GM19463 (cell line): ENCODE measurements around the gene FAM234B.

Experiments
- ATAC-seq: cut with Tn5 transposase; IDR thresholded peaks from one replicate; pipeline ENCODE4 v1.9.1; 2021; ENCODE audit warnings: mild to moderate bottlenecking, moderate library complexity; ENCODE audit not compliant: unreplicated experiment

FAM234B gene, protein sequence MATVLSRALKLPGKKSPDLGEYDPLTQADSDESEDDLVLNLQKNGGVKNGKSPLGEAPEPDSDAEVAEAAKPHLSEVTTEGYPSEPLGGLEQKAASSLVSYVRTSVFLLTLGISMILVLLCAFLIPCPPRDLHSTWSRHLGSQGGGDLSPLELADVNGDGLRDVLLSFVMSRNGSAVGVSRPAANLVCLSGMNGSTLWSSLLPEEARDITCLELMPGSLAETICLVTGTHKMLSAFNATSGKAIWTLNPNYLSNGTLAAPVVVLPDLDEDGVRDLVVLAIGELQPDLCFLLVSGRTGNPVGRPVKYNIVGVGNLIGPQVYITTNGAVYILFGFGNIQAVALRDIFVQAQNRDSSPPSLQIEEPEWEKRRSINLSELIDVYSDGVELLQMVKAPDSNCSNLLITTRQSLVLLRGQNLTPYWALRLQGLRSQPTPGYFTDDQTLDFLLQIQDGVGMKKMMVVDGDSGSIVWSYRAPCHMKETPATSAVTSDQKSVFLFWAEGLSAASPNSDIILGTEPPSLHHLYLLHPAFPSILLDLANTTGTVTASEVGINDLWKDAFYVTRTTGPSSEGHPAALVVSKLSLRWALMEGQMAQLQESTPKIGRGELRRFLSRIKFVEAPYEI

DNA sequence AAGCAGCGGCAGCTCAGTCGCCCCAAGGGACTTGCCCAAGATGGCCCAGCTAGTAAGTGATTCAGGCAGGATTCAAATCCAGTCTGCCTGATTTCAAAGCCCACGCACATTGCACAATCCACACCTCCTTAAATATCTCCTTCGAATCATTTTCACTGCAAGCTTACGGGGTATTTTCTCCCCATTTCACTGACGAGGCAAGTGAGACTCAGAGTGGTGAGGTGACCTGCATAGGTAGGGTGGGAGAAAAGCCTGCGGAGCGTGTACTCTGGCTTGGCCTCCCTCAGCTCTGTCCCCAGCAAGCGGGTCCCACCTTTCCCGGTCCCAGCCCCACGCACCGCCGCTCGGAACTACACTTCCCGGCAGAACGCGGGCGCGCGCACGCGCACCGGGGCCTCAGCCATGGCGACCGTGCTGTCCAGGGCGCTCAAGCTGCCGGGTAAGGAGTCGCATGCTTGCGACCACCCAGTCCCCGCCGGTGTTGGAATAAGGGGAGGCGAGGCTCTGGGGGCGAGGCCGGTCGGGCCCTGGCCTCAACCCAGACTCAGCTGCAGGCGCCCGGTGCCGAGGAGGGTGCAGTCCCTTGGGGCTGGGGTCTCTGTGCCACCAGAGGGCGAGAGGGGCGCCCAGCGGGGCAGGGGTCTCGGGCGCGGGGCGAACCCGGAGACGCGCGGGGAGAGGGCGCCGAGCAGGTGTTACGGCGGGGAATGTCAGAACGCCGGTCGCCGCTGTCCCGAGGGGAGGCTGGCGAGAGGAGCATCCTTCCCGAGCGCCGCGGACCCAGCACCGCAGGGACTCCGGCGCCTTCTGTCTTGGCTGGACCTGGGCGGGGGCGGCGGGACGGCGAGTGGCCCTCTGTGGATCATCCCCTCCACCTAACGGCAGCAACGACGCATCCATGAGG, at the start of gene FAM234B:
TSS of gene FAM234B (plus strand) at position 380 of the 904 bp plus-strand sequence. CDS start at position 403, 23 bp downstream.
- ATAC-seq = peak; percentile 79

GRCh38 chr12:12995088-12995487, 49.1 kb upstream of the FAM234B start:
- no peak for ATAC-seq

- no peak for ATAC-seq
Measured at GRCh38 chr12:12996209-12996608, 48.0 kb upstream of the FAM234B start.

DNA sequence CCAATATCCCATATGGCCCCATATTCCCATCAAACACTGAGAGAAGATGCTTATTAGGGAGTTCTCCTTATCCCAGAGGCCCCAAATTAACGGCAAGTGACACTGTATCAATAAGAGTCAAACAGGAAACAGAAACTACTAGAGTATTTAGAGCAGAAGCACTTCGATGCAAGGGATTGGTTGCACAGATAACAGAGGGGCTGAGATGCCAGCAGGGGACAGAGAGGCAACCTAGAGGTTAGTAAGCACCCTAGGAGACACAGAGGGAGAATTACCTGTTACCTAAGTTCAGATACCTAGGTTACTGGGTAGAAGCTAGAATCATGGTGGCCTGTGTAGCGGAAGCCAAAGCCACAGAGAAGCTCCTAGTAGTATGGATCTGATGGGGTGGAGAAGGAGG, 47.0 kb upstream of the FAM234B start:
- ATAC-seq = no peak

GRCh38 chr12:12997734-12998133, 46.4 kb upstream of the FAM234B start:
- no peak for ATAC-seq

DNA sequence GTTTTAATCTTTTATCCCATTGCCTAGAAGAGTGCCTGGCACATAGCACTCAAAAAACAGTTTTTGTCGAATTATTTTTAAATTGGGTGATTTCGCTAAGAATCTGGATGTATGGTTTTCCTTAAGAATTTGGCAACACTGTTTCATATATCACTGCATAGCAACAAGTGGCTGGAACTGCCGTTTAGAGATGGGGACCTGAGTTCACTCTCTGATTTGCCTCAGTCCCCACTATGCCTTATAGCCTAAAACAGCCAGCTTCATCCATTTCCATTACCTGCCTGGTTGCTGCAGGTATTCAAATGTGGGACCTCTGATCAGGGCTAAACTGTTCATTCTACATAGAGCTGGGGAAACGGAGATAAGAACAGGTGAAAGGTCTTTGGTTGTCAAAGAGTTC, 45.9 kb upstream of the FAM234B start:
- no peak for ATAC-seq

- no peak for ATAC-seq
Measured at GRCh38 chr12:12999271-12999958, 44.8 kb upstream of the FAM234B start.

DNA sequence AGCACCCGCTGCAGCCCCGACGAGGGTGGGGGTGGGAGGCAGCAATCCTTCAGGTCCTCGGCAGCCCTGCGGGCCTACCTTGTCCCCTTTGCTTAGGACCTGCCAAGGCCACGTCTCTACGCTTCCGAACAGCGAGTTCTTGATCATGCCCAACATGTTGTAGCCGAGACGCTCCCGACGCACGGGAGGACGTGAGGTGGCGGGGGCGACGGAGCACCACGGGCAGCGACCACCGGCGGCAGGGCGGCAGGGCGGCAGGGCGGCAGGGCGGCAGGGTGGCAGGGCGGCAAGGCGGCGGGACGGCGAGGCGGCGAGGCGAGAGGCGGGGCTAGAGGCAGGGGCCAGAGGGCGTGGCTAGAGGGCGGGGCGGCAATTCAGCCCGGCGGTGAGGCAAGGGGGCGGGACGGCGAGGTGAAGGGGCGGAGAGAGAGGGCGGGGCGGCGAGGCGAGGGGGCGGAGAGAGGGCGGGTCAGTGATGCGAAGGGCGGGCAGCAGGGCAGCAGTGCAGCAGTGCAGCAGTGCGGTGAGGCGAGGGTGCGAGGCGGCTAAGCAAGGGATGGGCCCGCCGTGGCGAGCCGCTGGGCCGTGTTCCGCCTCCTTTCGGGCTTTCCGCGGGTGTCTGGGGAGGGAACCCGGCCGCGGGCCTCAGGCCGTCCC, 44.1 kb upstream of the FAM234B start, which contains the start of gene HEBP1:
TSS of gene HEBP1 (minus strand) at position 307 of the 657 bp plus-strand sequence. CDS start at position 156, 151 bp downstream.
- ATAC-seq = peak; percentile 84

- ATAC-seq = peak; percentile 16
Measured at GRCh38 chr12:13000616-13000924, 43.6 kb upstream of the FAM234B start.

DNA sequence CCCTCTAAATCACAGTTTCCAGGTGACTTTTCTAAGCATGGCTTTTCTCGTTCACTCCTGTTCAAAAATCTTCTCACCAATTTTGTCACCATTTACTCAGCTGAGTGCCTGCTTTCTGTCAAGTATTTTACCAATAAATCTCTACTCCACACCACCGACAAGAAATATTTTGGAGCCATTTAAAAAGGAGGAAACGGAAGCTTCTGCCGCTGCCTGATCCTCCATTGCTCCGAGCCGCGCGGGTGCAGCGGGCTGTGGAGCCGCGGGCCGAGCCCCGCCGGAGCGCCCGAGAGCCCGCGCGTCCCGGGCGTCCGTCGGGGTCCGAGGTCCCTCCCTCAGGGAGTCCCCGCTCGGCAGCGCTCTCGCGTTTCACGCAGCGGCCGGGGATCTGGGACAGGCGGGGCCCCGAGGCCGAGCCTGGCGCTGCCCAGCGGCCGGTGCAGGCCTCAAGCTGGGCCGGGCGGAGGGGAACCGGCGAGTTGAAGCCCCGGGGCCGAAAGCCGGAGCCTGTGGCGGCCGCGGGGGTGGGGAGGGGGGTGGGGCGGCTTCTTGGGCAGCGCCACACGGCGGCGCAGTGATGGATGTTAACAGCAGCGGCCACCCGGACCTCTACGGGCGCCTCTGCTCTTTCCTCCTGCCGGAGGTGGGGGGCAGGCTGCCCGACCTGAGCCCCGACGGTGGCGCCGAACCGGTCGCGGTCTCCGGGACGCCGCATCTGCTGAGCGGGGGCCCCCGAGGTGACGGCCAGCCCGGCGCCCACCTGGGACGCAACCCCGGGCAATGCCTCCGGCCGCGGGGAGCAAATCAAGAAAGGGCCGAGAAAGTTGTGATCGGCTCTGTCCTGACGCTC, 43.0 kb upstream of the FAM234B start:
- no peak for ATAC-seq

- ATAC-seq = no peak
Measured at GRCh38 chr12:13001775-13002040, 42.5 kb upstream of the FAM234B start.

DNA sequence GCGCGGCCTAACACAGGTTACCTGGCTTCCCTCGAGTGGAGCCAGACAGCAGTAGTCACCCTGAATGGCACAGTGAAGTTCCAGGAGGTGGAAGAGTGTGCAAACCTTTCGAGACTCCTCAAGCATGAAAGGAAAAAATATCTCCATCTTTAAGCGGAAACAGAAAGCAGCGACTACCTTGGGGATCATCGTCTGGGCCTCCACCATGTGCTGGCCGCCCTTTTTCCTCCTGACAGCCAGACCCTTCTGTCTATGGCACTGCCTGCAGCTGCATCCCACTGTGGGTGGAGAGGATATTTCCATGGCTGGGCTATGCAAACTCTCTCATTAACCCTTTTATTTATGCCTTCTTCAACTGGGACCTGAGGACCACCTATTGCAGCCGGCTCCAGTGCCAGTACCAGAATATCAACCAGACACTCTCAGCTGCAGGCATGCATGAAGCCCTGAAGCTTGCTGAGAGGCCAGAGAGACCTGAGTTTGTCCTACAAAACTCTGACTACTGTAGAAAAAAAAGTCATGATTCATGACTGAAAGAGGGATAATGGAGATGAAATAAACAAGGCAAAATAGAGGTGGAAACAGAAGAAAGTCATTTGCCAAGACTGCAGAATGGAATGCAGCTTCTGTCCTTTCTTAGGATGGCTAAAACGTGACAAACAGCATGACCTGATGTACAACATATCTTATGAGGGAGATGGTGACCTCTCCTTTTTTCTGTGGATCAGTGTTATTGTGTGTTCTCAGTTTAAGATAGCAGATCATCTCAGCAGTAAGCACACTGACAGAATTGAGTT, 41.7 kb upstream of the FAM234B start:
- ATAC-seq = no peak

GRCh38 chr12:13004361-13004760, 39.8 kb upstream of the FAM234B start:
- no peak for ATAC-seq

- no peak for ATAC-seq
Measured at GRCh38 chr12:13004986-13005385, 39.2 kb upstream of the FAM234B start.

GRCh38 chr12:13005649-13006048, 38.5 kb upstream of the FAM234B start:
- no peak for ATAC-seq

DNA sequence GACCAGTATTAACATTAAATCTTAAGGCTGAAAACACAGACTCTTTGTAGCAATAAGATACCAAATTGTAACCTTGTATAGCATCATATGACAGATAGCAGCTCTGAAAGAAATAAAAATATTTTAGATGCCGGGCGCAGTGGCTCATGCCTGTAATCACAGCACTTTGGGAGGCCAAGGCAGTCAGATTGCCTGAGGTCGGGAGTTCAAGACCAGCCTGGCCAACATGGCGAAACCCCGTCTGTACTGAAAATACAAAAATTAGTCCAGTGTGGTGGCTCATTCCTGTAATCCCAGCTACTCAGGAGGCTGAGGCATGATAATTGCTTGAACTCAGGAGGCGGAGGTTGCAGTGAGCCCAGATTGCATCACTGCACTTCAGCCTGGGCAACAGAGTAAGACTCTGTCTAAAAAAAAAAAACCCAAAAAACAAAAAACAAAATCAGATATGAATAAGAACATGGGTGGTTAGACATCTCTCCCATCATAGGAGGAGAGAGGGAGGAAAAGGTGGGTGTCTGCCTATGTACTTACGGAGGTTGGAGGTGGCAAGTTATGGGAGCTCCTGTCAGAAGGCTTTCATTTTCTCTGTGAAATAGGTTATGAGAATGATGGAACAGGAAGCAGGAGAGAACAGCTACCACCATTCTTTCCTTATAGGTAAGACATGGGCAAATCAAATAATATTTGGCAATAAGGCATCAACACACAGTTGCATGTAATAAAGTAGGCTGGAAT, 36.5 kb upstream of the FAM234B start:
- no peak for ATAC-seq

GRCh38 chr12:13008741-13009380, 35.3 kb upstream of the FAM234B start:
- no peak for ATAC-seq

- no peak for ATAC-seq
Measured at GRCh38 chr12:13011098-13011497, 33.1 kb upstream of the FAM234B start.
